HepG2 (cell line): ENCODE data around the gene NEAT1. TPM values are rescaled to one million over a fixed set of nuclear protein-coding genes. Genes with fewer than 3 reads are reported as not detected.

Experiments used
- BRCA1 ChIP-seq: sonication (generic); formaldehyde crosslinking; IDR thresholded peaks from 2 replicates; pipeline ENCODE4 v1.4.0; 2020; ENCODE audit warnings: missing genetic modification reagents
- CAMTA2 ChIP-seq: sonication (generic); formaldehyde crosslinking; IDR thresholded peaks from 2 replicates; pipeline ENCODE4 v1.4.0; 2020; ENCODE audit warnings: mild to moderate bottlenecking, missing genetic modification reagents, borderline replicate concordance
- GPN1 ChIP-seq: sonication (generic); formaldehyde crosslinking; IDR thresholded peaks from 2 replicates; pipeline ENCODE4 v1.5.1; 2020; ENCODE audit warnings: missing genetic modification reagents, borderline replicate concordance
- HNF4A ChIP-seq: sonication (generic); formaldehyde crosslinking; IDR thresholded peaks from 2 replicates; pipeline ENCODE4 v1.4.0; 2020; ENCODE audit warnings: missing genetic modification reagents
- HOXD1 ChIP-seq: sonication (generic); formaldehyde crosslinking; IDR thresholded peaks from 2 replicates; pipeline ENCODE4 v1.5.0; 2020; ENCODE audit warnings: missing genetic modification reagents
- JDP2 ChIP-seq: sonication (generic); formaldehyde crosslinking; IDR thresholded peaks from 2 replicates; pipeline ENCODE4 v1.8.1; 2022; ENCODE audit warnings: missing genetic modification reagents, borderline replicate concordance
- KLF16 ChIP-seq, 2 experiments: sonication (generic) in 1 of 2; formaldehyde crosslinking in 1 of 2; IDR thresholded peaks; 2 replicates each; pipeline versions ENCODE4 v1.6.1 to v1.8.0; 2016 to 2023; ENCODE audit warnings: missing genetic modification reagents in 2 of 2, missing compliant biosample characterization in 1 of 2
- SP5 ChIP-seq: IDR thresholded peaks from 2 replicates; pipeline ENCODE4 v1.6.1; 2016; ENCODE audit warnings: low read depth, borderline replicate concordance
- TAF1 ChIP-seq: sonication (generic); formaldehyde crosslinking; IDR thresholded peaks from 2 replicates; pipeline ENCODE4 v1.4.0; 2020; ENCODE audit warnings: missing genetic modification reagents
- ZBTB21 ChIP-seq: sonication (generic); formaldehyde crosslinking; IDR thresholded peaks from 2 replicates; pipeline ENCODE4 v1.4.0; 2020; ENCODE audit warnings: missing genetic modification reagents
- ZNF235 ChIP-seq: sonication (generic); formaldehyde crosslinking; IDR thresholded peaks from 2 replicates; pipeline ENCODE4 v1.8.1; 2023; ENCODE audit warnings: mild to moderate bottlenecking, missing genetic modification reagents, borderline replicate concordance
- ZNF431 ChIP-seq: sonication (generic); formaldehyde crosslinking; IDR thresholded peaks from 2 replicates; pipeline ENCODE4 v1.9.0; 2022; ENCODE audit warnings: missing genetic modification reagents, low read depth, mild to moderate bottlenecking, borderline replicate concordance
- ZNF556 ChIP-seq: sonication (generic); formaldehyde crosslinking; IDR thresholded peaks from 2 replicates; pipeline ENCODE4 v1.4.0; 2020; ENCODE audit warnings: mild to moderate bottlenecking, missing genetic modification reagents, borderline replicate concordance
- ZNF570 ChIP-seq: sonication (generic); formaldehyde crosslinking; IDR thresholded peaks from 2 replicates; pipeline ENCODE4 v1.4.0; 2020; ENCODE audit warnings: mild to moderate bottlenecking, missing genetic modification reagents, borderline replicate concordance
- ZNF572 ChIP-seq: sonication (generic); formaldehyde crosslinking; IDR thresholded peaks from 2 replicates; pipeline ENCODE4 v1.5.1; 2020; ENCODE audit warnings: mild to moderate bottlenecking, missing genetic modification reagents
- ZNF703 ChIP-seq: sonication (generic); formaldehyde crosslinking; IDR thresholded peaks from 2 replicates; pipeline ENCODE4 v1.5.1; 2020; ENCODE audit warnings: missing genetic modification reagents, mild to moderate bottlenecking, moderate library complexity, borderline replicate concordance
- polyA plus RNA-seq, 8 experiments: library from polyadenylated mRNA; depleted of rRNA in 3 of 8; stranded (reverse) in 7 of 8; unstranded in 1 of 8; fragments of >200 nt; fragmentation: Illumina TruSeq in 4 of 8; extraction: Trizol in 4 of 8; gene quantifications; 2 replicates each; pipeline versions ENCODE4 v1.2.1 to v1.2.3, GENCODE V29; 2011 to 2016; ENCODE audit warnings: low read depth in 4 of 8, missing spikeins in 1 of 8, mixed read lengths in 1 of 8; ENCODE audit not compliant: insufficient read depth in 1 of 8
- total RNA-seq, 5 experiments: library from RNA; depleted of rRNA; stranded (reverse); fragments of >200 nt; fragmentation: Illumina TruSeq; extraction: Trizol; gene quantifications; 2 replicates each; pipeline ENCODE4 v1.2.3, GENCODE V29; 2016; ENCODE audit warnings: low read depth in 1 of 5
- TF ChIP-seq, protein P1 (sequence below): sonication (generic); formaldehyde crosslinking; IDR thresholded peaks from 2 replicates; pipeline ENCODE4 v1.5.0; 2020; ENCODE audit warnings: mild to moderate bottlenecking, missing genetic modification reagents
- TF ChIP-seq, protein P2 (sequence below): sonication (generic); formaldehyde crosslinking; conservative IDR thresholded peaks from 2 replicates; pipeline ENCODE4 v1.4.0; 2020; ENCODE audit warnings: missing genetic modification reagents
- TF ChIP-seq, protein P3 (sequence below): sonication (generic); formaldehyde crosslinking; IDR thresholded peaks from 2 replicates; pipeline ENCODE4 v1.5.0; 2020; ENCODE audit warnings: missing genetic modification reagents
- TF ChIP-seq, protein P4 (sequence below): sonication (generic); formaldehyde crosslinking; IDR thresholded peaks from 2 replicates; pipeline ENCODE4 v1.4.0; 2020; ENCODE audit warnings: missing genetic modification reagents
- TF ChIP-seq, protein P5 (sequence below): IDR thresholded peaks from 2 replicates; pipeline ENCODE4 v1.6.1; 2016

NEAT1 gene
- total and polyA plus RNA-seq, 2 of the 13 experiments (the other 11 are each of a cell fraction or from before 2014, with no cell fraction given), result 20.5 to 41.2 TPM

DNA sequence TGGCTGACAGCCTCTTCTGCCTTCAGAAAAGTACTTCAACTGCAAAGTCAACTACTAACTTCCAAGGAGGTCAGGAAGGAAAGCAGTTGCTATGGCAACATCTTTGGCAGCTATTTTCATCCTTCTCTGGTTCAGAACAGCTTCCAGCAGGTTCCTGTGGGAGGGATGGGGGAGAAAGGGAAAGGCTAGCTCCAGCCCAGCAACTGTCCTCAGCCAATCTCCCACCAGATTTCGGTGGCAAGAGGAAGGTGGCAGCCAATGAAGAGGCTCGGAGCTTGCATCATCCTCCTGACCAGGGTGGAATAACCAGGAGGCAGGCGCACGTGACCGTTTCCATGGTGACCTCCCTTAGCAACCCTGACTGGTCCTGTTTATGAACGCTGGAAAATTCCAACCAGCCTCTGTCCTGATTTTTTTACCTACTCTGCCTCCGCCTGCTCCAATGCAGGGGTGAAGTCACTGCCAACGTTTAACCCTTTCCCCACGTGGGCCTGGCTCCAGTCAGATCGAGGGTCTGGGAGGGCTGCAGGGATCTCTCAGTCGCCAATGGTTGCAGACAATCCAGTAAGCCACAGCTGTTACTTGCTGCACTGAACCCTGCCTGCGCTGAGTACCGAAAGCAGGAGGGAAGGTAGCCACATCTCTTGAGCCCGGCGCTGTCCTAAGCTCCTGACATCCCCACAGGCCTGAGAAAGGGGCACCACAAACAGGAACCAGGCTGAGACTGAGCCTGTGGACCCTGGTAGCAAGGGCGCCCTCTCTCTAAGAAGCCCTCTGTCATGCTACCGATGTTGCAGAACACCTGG lies 65.1 kb downstream of the NEAT1 start (continued):
- TF ChIP-seq ZNF556 (0 out of 2 replicates have a peak, but pooled peaks have one; percentile 18), BRCA1 (CRISPR knock-in tag) (no peak), ZNF431 (CRISPR knock-in tag) (no peak), GPN1 (CRISPR knock-in tag) (no peak), HNF4A (0 out of 2 replicates have a peak, but pooled peaks have one; percentile 17), CAMTA2 (no peak), ZNF570 (CRISPR knock-in tag) (no peak), SP5 (no peak), KLF16 (CRISPR knock-in tag; IDR thresholded peaks at IDR 0.05) (no peak), ZBTB21 (CRISPR knock-in tag) (no peak), ZNF235 (CRISPR knock-in tag) (no peak; the same call in 1 of the 2 replicates), ZNF703 (no peak), ZNF572 (CRISPR knock-in tag) (0 out of 2 replicates have a peak, but pooled peaks have one; percentile 16), JDP2 (CRISPR knock-in tag) (no peak), HOXD1 (CRISPR knock-in tag) (no peak), TAF1 (CRISPR knock-in tag) (peak; percentile 57; the same call in 1 of the 2 replicates)
- TF ChIP-seq, protein P1, sequence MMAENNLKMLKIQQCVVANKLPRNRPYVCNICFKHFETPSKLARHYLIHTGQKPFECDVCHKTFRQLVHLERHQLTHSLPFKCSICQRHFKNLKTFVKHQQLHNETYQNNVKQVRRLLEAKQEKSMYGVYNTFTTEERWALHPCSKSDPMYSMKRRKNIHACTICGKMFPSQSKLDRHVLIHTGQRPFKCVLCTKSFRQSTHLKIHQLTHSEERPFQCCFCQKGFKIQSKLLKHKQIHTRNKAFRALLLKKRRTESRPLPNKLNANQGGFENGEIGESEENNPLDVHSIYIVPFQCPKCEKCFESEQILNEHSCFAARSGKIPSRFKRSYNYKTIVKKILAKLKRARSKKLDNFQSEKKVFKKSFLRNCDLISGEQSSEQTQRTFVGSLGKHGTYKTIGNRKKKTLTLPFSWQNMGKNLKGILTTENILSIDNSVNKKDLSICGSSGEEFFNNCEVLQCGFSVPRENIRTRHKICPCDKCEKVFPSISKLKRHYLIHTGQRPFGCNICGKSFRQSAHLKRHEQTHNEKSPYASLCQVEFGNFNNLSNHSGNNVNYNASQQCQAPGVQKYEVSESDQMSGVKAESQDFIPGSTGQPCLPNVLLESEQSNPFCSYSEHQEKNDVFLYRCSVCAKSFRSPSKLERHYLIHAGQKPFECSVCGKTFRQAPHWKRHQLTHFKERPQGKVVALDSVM (CRISPR knock-in tag), result peak; percentile 64; the same call in 1 of the 2 replicates
- TF ChIP-seq, protein P2, sequence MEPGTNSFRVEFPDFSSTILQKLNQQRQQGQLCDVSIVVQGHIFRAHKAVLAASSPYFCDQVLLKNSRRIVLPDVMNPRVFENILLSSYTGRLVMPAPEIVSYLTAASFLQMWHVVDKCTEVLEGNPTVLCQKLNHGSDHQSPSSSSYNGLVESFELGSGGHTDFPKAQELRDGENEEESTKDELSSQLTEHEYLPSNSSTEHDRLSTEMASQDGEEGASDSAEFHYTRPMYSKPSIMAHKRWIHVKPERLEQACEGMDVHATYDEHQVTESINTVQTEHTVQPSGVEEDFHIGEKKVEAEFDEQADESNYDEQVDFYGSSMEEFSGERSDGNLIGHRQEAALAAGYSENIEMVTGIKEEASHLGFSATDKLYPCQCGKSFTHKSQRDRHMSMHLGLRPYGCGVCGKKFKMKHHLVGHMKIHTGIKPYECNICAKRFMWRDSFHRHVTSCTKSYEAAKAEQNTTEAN (CRISPR knock-in tag), result no peak
- TF ChIP-seq, protein P3, sequence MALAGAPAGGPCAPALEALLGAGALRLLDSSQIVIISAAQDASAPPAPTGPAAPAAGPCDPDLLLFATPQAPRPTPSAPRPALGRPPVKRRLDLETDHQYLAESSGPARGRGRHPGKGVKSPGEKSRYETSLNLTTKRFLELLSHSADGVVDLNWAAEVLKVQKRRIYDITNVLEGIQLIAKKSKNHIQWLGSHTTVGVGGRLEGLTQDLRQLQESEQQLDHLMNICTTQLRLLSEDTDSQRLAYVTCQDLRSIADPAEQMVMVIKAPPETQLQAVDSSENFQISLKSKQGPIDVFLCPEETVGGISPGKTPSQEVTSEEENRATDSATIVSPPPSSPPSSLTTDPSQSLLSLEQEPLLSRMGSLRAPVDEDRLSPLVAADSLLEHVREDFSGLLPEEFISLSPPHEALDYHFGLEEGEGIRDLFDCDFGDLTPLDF (CRISPR knock-in tag), result no peak
- TF ChIP-seq, protein P4, sequence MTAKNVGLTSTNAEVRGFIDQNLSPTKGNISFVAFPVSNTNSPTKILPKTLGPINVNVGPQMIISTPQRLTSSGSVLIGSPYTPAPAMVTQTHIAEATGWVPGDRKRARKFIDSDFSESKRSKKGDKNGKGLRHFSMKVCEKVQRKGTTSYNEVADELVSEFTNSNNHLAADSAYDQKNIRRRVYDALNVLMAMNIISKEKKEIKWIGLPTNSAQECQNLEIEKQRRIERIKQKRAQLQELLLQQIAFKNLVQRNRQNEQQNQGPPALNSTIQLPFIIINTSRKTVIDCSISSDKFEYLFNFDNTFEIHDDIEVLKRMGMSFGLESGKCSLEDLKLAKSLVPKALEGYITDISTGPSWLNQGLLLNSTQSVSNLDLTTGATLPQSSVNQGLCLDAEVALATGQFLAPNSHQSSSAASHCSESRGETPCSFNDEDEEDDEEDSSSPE (CRISPR knock-in tag), result no peak
- TF ChIP-seq, protein P5, sequence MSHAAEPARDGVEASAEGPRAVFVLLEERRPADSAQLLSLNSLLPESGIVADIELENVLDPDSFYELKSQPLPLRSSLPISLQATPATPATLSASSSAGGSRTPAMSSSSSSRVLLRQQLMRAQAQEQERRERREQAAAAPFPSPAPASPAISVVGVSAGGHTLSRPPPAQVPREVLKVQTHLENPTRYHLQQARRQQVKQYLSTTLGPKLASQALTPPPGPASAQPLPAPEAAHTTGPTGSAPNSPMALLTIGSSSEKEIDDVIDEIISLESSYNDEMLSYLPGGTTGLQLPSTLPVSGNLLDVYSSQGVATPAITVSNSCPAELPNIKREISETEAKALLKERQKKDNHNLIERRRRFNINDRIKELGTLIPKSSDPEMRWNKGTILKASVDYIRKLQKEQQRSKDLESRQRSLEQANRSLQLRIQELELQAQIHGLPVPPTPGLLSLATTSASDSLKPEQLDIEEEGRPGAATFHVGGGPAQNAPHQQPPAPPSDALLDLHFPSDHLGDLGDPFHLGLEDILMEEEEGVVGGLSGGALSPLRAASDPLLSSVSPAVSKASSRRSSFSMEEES (CRISPR knock-in tag), result peak; percentile 94
